ENCODE results near the gene PRRT1. TPM values are rescaled to one million over a fixed set of nuclear protein-coding genes. Genes with fewer than 3 reads are reported as not detected.
A peak's percentile ranks its signal among the peaks of the same experiment; 100 is the strongest.

Gene PRRT1
- total RNA-seq, 1 experiment from 2014 or later = not detected

GRCh38 chr6:32177788-32178546 is 26.2 kb upstream of the PRRT1 start, which contains the start of gene RNF5:
Gene RNF5, plus strand, starts transcription at chr6:32178405. Its CDS starts 107 bp downstream, at chr6:32178512.
- peak; percentile 100 for DNase-seq (ENCODE audit: low read depth)

GRCh38 chr6:32177183-32177787 is 25.5 kb upstream of the PRRT1 start:
- in situ Hi-C loops (cut with HindIII; ENCODE audit: low pct_unique_long_range_greater_than_20kb, low sequenced_read_pairs) = no loop called here

More at GRCh38 chr6:32177788-32178546, 26.2 kb upstream of the PRRT1 start, which contains the start of gene RNF5:
- in situ Hi-C loops (cut with HindIII; ENCODE audit: low pct_unique_long_range_greater_than_20kb, low sequenced_read_pairs) = no loop called here

GRCh38 chr6:32176476-32177182 is 24.9 kb upstream of the PRRT1 start:
- no peak for DNase-seq (ENCODE audit: low read depth)
- in situ Hi-C loops (cut with HindIII; ENCODE audit: low pct_unique_long_range_greater_than_20kb, low sequenced_read_pairs) = no loop called here

More at GRCh38 chr6:32177183-32177787, 25.5 kb upstream of the PRRT1 start:
- peak; percentile 76 for DNase-seq (ENCODE audit: low read depth)

- in situ Hi-C loops (cut with HindIII; ENCODE audit: low pct_unique_long_range_greater_than_20kb, low sequenced_read_pairs) = no loop called here
- peak; percentile 93 for DNase-seq (ENCODE audit: low read depth)
These were observed 24.2 kb upstream of the PRRT1 start, which contains the start of gene AGPAT1 for GRCh38 chr6:32175711-32176475. Gene AGPAT1, minus strand, starts transcription at chr6:32176084. Its CDS starts 4,588 bp downstream, at chr6:32171496.

GRCh38 chr6:32175322-32175710 is 23.6 kb upstream of the PRRT1 start:
- DNase-seq (ENCODE audit: low read depth) = no peak
- in situ Hi-C loops (cut with HindIII; ENCODE audit: low pct_unique_long_range_greater_than_20kb, low sequenced_read_pairs) = no loop called here

GRCh38 chr6:32174416-32174815 is 22.7 kb upstream of the PRRT1 start:
- in situ Hi-C loops (cut with HindIII; ENCODE audit: low pct_unique_long_range_greater_than_20kb, low sequenced_read_pairs) = no loop called here

GRCh38 chr6:32173051-32173727 is 21.4 kb upstream of the PRRT1 start:
- in situ Hi-C loops (cut with HindIII; ENCODE audit: low pct_unique_long_range_greater_than_20kb, low sequenced_read_pairs) = no loop called here

More at GRCh38 chr6:32174416-32174815, 22.7 kb upstream of the PRRT1 start:
- no peak for DNase-seq (ENCODE audit: low read depth)

GRCh38 chr6:32171234-32171633 is 19.5 kb upstream of the PRRT1 start:
- no peak for DNase-seq (ENCODE audit: low read depth)
- in situ Hi-C loops (cut with HindIII; ENCODE audit: low pct_unique_long_range_greater_than_20kb, low sequenced_read_pairs) = no loop called here

More at GRCh38 chr6:32173051-32173727, 21.4 kb upstream of the PRRT1 start:
- no peak for DNase-seq (ENCODE audit: low read depth)

- in situ Hi-C loops (cut with HindIII; ENCODE audit: low pct_unique_long_range_greater_than_20kb, low sequenced_read_pairs) = no loop called here
- no peak for DNase-seq (ENCODE audit: low read depth)
These were observed 18.6 kb upstream of the PRRT1 start for GRCh38 chr6:32170294-32170693.

- in situ Hi-C loops (cut with HindIII; ENCODE audit: low pct_unique_long_range_greater_than_20kb, low sequenced_read_pairs) = no loop called here
- no peak for DNase-seq (ENCODE audit: low read depth)
These were observed 17.3 kb upstream of the PRRT1 start for GRCh38 chr6:32168807-32169591.

- in situ Hi-C loops (cut with HindIII; ENCODE audit: low pct_unique_long_range_greater_than_20kb, low sequenced_read_pairs) = no loop called here
These were observed 16.6 kb upstream of the PRRT1 start for GRCh38 chr6:32168350-32168749.

GRCh38 chr6:32167761-32168262 is 16.1 kb upstream of the PRRT1 start:
- in situ Hi-C loops (cut with HindIII; ENCODE audit: low pct_unique_long_range_greater_than_20kb, low sequenced_read_pairs) = no loop called here

More at GRCh38 chr6:32168350-32168749, 16.6 kb upstream of the PRRT1 start:
- DNase-seq (ENCODE audit: low read depth) = no peak

GRCh38 chr6:32167154-32167760 is 15.5 kb upstream of the PRRT1 start:
- in situ Hi-C loops (cut with HindIII; ENCODE audit: low pct_unique_long_range_greater_than_20kb, low sequenced_read_pairs) = no loop called here

More at GRCh38 chr6:32167761-32168262, 16.1 kb upstream of the PRRT1 start:
- no peak for DNase-seq (ENCODE audit: low read depth)

GRCh38 chr6:32166411-32167061 is 14.8 kb upstream of the PRRT1 start:
- in situ Hi-C loops (cut with HindIII; ENCODE audit: low pct_unique_long_range_greater_than_20kb, low sequenced_read_pairs) = no loop called here
- DNase-seq (ENCODE audit: low read depth) = no peak

More at GRCh38 chr6:32167154-32167760, 15.5 kb upstream of the PRRT1 start:
- DNase-seq (ENCODE audit: low read depth) = no peak

- no peak for DNase-seq (ENCODE audit: low read depth)
- in situ Hi-C loops (cut with HindIII; ENCODE audit: low pct_unique_long_range_greater_than_20kb, low sequenced_read_pairs) = no loop called here
These were observed 12.6 kb upstream of the PRRT1 start, which contains the start of gene EGFL8 for GRCh38 chr6:32164295-32164694. Gene EGFL8, plus strand, starts transcription at chr6:32164595. Its CDS starts 1,571 bp downstream, at chr6:32166166.
